Naive B cell (primary cell): ENCODE results near the gene CCDC172. TPM values are rescaled to one million over a fixed set of nuclear protein-coding genes. Genes with fewer than 3 reads are reported as not detected.

Experiments used
- ATAC-seq, 2 donors: fragments of 150-1000 bp; cut with Tn5 transposase; 2 replicates each; pipeline ENCODE4 v1.10.0; 2021; ENCODE audit warnings: low read depth in 2 of 2, mild to moderate bottlenecking in 2 of 2, moderate library complexity in 2 of 2
- DNase-seq: peaks from one replicate; pipeline ENCODE4 v3.0.0; 2022
- H3K27ac Mint-ChIP-seq, 6 donors: one replicate each; pipeline ENCODE4 v1.8.0; 2020 to 2022; ENCODE audit warnings: mild to moderate bottlenecking in 6 of 6, mixed read lengths in 6 of 6, moderate library complexity in 5 of 6, inconsistent platforms in 2 of 6
- H3K27me3 Mint-ChIP-seq, 3 donors: one replicate each; pipeline ENCODE4 v1.8.0; 2021 to 2022; ENCODE audit warnings: mixed read lengths in 3 of 3, mild to moderate bottlenecking in 1 of 3
- H3K36me3 Mint-ChIP-seq, 2 donors: one replicate each; pipeline ENCODE4 v1.8.0; 2020 to 2022; ENCODE audit warnings: mixed read lengths in 2 of 2, inconsistent platforms in 1 of 2, mild to moderate bottlenecking in 1 of 2
- H3K4me1 Mint-ChIP-seq, 3 donors: one replicate each; pipeline ENCODE4 v1.8.0; 2020 to 2022; ENCODE audit warnings: mixed read lengths in 3 of 3, inconsistent platforms in 1 of 3, mild to moderate bottlenecking in 1 of 3, moderate library complexity in 1 of 3
- H3K4me3 Mint-ChIP-seq, 8 donors: one replicate each; pipeline ENCODE4 v1.8.0; 2020 to 2022; ENCODE audit warnings: mild to moderate bottlenecking in 8 of 8, mixed read lengths in 8 of 8, moderate library complexity in 8 of 8, inconsistent platforms in 2 of 8
- H3K9me3 Mint-ChIP-seq, 7 donors: one replicate each; pipeline ENCODE4 v1.8.0; 2020 to 2022; ENCODE audit warnings: mixed read lengths in 7 of 7, mild to moderate bottlenecking in 5 of 7, inconsistent platforms in 2 of 7, moderate library complexity in 1 of 7
- polyA plus RNA-seq, 6 donors: library from polyadenylated mRNA; unstranded; fragments of 300-500 nt; fragmentation: Illumina TruSeq; gene quantifications; one replicate each; pipeline ENCODE4 v1.2.3, GENCODE V29; 2021; ENCODE audit warnings: low read depth in 6 of 6

CCDC172 gene
- polyA plus RNA-seq, 6 donors from 2014 or later, result not detected

GRCh38 chr10:116418389-116418788 lies 94.1 kb downstream of the CCDC172 start:
- Mint-ChIP-seq H3K9me3 (peaks cover 0 to 4% (median 0%) of the 10 kb centered on the region in 7 donors), H3K36me3 (no peaks in the 10 kb centered on the region), H3K27ac (no peak overlapping the region), H3K4me1 (no peaks in the 10 kb centered on the region), H3K27me3 (no peaks in the 10 kb centered on the region), H3K4me3 (no peak overlapping the region)
- no peak for DNase-seq
- ATAC-seq, result no peak

- no peak overlapping the region for H3K4me3 Mint-ChIP-seq
- H3K27ac Mint-ChIP-seq, result no peak overlapping the region
- no peaks in the 10 kb centered on the region for H3K36me3 Mint-ChIP-seq
- ATAC-seq, result no peak
- no peak for DNase-seq
- H3K27me3 Mint-ChIP-seq, result no peaks in the 10 kb centered on the region
- peaks cover 0 to 4% (median 0%) of the 10 kb centered on the region in 7 donors for H3K9me3 Mint-ChIP-seq
- H3K4me1 Mint-ChIP-seq, result no peaks in the 10 kb centered on the region
Measured at GRCh38 chr10:116421815-116422214, 97.6 kb downstream of the CCDC172 start.

GRCh38 chr10:116427671-116428070 lies 103.4 kb downstream of the CCDC172 start, which contains the start of gene PNLIPRP3:
Gene PNLIPRP3 (plus strand): TSS chr10:116427847. CDS start chr10:116428013, 166 bp downstream.
- Mint-ChIP-seq H3K9me3 (peaks cover 0 to 2% (median 0%) of the 10 kb centered on the region in 7 donors), H3K27ac (no peak within 1 kb of the TSS), H3K4me3 (no peak within 1 kb of the TSS), H3K36me3 (no peaks in the 10 kb centered on the region), H3K27me3 (no peaks in the 10 kb centered on the region), H3K4me1 (no peaks in the 10 kb centered on the region)
- ATAC-seq (no peak), DNase-seq (no peak)

- Mint-ChIP-seq H3K4me1 (no peaks in the 10 kb centered on the region), H3K9me3 (peaks cover 0 to 2% (median 0%) of the 10 kb centered on the region in 7 donors), H3K4me3 (no peak overlapping the region), H3K27ac (no peak overlapping the region), H3K27me3 (no peaks in the 10 kb centered on the region), H3K36me3 (no peaks in the 10 kb centered on the region)
- no peak for DNase-seq
- ATAC-seq, result no peak
Measured at GRCh38 chr10:116429288-116429977, 105.2 kb downstream of the CCDC172 start.

Other genes starting within 250 kb of the CCDC172 start
- gene GFRA1, start 51.2 kb upstream of the CCDC172 start, polyA plus RNA-seq, result not detected
- not detected for gene PNLIPRP3, start 103.4 kb downstream of the CCDC172 start, polyA plus RNA-seq
- not detected for gene PNLIP, start 221.5 kb downstream of the CCDC172 start, polyA plus RNA-seq